ENCODE measurements around the gene STARD13.

DNA sequence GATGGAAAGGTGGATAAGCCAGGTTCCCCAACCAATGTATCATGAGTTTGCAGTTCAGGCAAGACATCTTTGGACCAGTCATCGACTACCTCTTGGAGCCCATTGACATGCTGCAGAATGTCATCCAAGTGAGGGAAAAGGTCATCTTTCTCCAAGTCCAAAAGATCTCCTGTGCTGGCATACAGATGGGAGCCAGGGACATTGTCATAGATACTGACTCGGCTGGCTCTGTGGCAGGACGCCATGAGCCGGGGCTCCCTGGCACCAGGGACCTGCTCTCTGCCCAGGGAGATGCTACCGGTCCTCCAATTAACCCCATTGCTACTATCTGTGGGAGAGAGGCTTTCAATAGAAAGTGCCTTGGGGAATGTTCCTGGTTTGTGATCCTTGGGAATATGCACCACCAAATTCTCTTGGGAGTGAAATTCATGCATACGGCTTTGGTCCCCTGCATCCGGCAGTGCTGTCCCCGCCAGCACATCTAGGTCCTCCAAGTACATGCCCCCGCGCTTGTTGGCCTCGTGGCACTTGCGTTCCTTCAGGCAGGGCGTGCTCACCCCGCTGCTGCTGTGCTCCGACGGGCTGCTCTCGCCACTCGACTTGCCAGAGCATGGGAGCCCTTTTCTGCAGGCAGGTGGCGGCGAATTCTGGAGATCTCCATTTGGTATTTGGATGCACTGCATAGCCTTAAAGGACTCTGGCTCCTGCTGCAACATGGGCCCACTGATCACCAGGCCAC lies 156.3 kb downstream of the STARD13 start:
- no peak for TF ChIP-seq CTCF (IDR thresholded peaks at IDR 0.05)
- no peak for TF ChIP-seq EP300 (IDR thresholded peaks at IDR 0.05)
